Tibial artery (tissue), 4 donors: Measurements from ENCODE around the gene TRPC6.

Experiments used
- DNase-seq, 2 donors: peaks; one replicate each; pipeline ENCODE4 v3.0.0-alpha.2; 2019
- H3K27ac ChIP-seq, 2 donors: fragments of 200-600 bp; sonication (generic) in 1 of 2; 1 replicate in 1 of 2; 2 replicates in 1 of 2; pipeline ENCODE4 v1.5.1; 2018 to 2019; ENCODE audit warnings: mild to moderate bottlenecking in 1 of 2
- H3K27me3 ChIP-seq, 2 donors: fragments of 200-600 bp; sonication (generic) in 1 of 2; one replicate each; pipeline versions ENCODE4 v1.5.1 to v1.6.0; 2016 to 2019
- H3K36me3 ChIP-seq, 3 donors: fragments of 200-600 bp; sonication (generic) in 2 of 3; one replicate each; pipeline ENCODE4 v1.5.1; 2016 to 2019; ENCODE audit warnings: mild to moderate bottlenecking in 2 of 3
- H3K4me1 ChIP-seq, 4 donors: fragments of 200-600 bp; sonication (generic) in 2 of 4; 1 replicate in 3 of 4; 2 replicates in 1 of 4; pipeline ENCODE4 v1.5.1; 2016 to 2019
- H3K4me3 ChIP-seq, 2 donors: fragments of 200-600 bp; sonication (generic) in 1 of 2; 1 replicate in 1 of 2; 2 replicates in 1 of 2; pipeline ENCODE4 v1.5.1; 2018 to 2019; ENCODE audit warnings: mild to moderate bottlenecking in 2 of 2
- H3K9me3 ChIP-seq, 3 donors: fragments of 200-600 bp; sonication (generic) in 1 of 3; one replicate each; pipeline ENCODE4 v1.5.1; 2016 to 2019
- CTCF ChIP-seq, 2 experiments: fragments of 200-600 bp in 1 of 2; fragments of 450-650 bp in 1 of 2; IDR thresholded peaks; one replicate each; pipeline ENCODE4 v1.5.1; 2017 to 2019; ENCODE audit warnings: antibody characterized with exemption in 2 of 2, mild to moderate bottlenecking in 1 of 2, moderate library complexity in 1 of 2
- intact Hi-C: fragments of 100-400 bp; cut with DNase I; formaldehyde crosslinking; loops from one replicate; pipeline ENCODE4 v1.15.0; 2023; ENCODE audit warnings: low total_unique reads

Gene TRPC6

GRCh38 chr11:101600924-101601323 is 17.1 kb upstream of the TRPC6 start:
- H3K4me1 ChIP-seq = peaks cover 0 to 10% (median 0%) of the 10 kb centered on the region in 4 donors
- H3K36me3 ChIP-seq = no peaks in the 10 kb centered on the region
- no peaks in the 10 kb centered on the region for H3K9me3 ChIP-seq
- no peaks in the 10 kb centered on the region for H3K27me3 ChIP-seq
- no peak for DNase-seq
- intact Hi-C loops = loop anchor here (5.0 kb wide), 1 partner anchor 436 kb away; no protein-coding TSS in a partner anchor
- H3K27ac ChIP-seq = no peak overlapping the region
- H3K4me3 ChIP-seq = no peak overlapping the region
- TF ChIP-seq CTCF (IDR thresholded peaks at IDR 0.05) = no peak

- H3K4me3 ChIP-seq = no peak overlapping the region
- no peak for TF ChIP-seq CTCF (IDR thresholded peaks at IDR 0.05)
- H3K27ac ChIP-seq = no peak overlapping the region
- H3K36me3 ChIP-seq = no peaks in the 10 kb centered on the region
- H3K27me3 ChIP-seq = no peaks in the 10 kb centered on the region
- intact Hi-C loops = no loop called here
- no peak for DNase-seq
- H3K9me3 ChIP-seq = no peaks in the 10 kb centered on the region
- H3K4me1 ChIP-seq = peaks cover 0 to 14% (median 10%) of the 10 kb centered on the region in 4 donors
Measured at GRCh38 chr11:101586965-101587364, 3.2 kb upstream of the TRPC6 start.

GRCh38 chr11:101584655-101585054 is 848 bp upstream of the TRPC6 start:
- Histone ChIP-seq H3K9me3 (no peaks in the 10 kb centered on the region), H3K27me3 (no peaks in the 10 kb centered on the region), H3K36me3 (no peaks in the 10 kb centered on the region), H3K27ac (no peak overlapping the region), H3K4me1 (peaks cover 0 to 16% (median 13%) of the 10 kb centered on the region in 4 donors), H3K4me3 (no peak overlapping the region)
- no peak for DNase-seq
- intact Hi-C loops = no loop called here
- no peak for TF ChIP-seq CTCF (IDR thresholded peaks at IDR 0.05)

GRCh38 chr11:101584129-101584515 is 315 bp upstream of the TRPC6 start:
- Histone ChIP-seq H3K36me3 (no peaks in the 10 kb centered on the region), H3K9me3 (no peaks in the 10 kb centered on the region), H3K27ac (peak overlapping the region in 1 of 2 donors; percentile 60), H3K4me3 (peak overlapping the region; percentile 56 to 59), H3K4me1 (peaks cover 0 to 16% (median 13%) of the 10 kb centered on the region in 4 donors), H3K27me3 (no peaks in the 10 kb centered on the region)
- DNase-seq = no peak
- no peak for TF ChIP-seq CTCF (IDR thresholded peaks at IDR 0.05)
- intact Hi-C loops = no loop called here

- peaks cover 0 to 16% (median 13%) of the 10 kb centered on the region in 4 donors for H3K4me1 ChIP-seq
- H3K27me3 ChIP-seq = no peaks in the 10 kb centered on the region
- H3K36me3 ChIP-seq = no peaks in the 10 kb centered on the region
- intact Hi-C loops = no loop called here
- H3K9me3 ChIP-seq = no peaks in the 10 kb centered on the region
- peak overlapping the region; percentile 56 to 59 for H3K4me3 ChIP-seq
- peak overlapping the region in 1 of 2 donors; percentile 60 for H3K27ac ChIP-seq
- no peak for DNase-seq
- no peak for TF ChIP-seq CTCF (IDR thresholded peaks at IDR 0.05)
Measured at GRCh38 chr11:101582989-101583250, 887 bp downstream of the TRPC6 start.
